SK-N-MC (cell line): ENCODE measurements around the gene LAMC1.

Experiments used
- EZH2 ChIP-seq: fragments of 200-600 bp; sonication (generic); IDR thresholded peaks from one replicate; pipeline ENCODE4 v1.6.1; 2017; ENCODE audit warnings: antibody characterized with exemption
- FOXP2 ChIP-seq: optimal IDR thresholded peaks from 2 replicates; pipeline ENCODE3; 2011; ENCODE audit warnings: mild to moderate bottlenecking, moderate library complexity; ENCODE audit not compliant: insufficient read depth; ENCODE audit errors: extremely low read length, control extremely low read depth
- POLR2AphosphoS5 ChIP-seq: IDR thresholded peaks from 2 replicates; pipeline ENCODE4 v1.6.1; 2012; ENCODE audit warnings: mild to moderate bottlenecking, low read depth, low read length, borderline replicate concordance

- TF ChIP-seq EZH2 (no peak), POLR2AphosphoS5 (no peak), FOXP2 (no peak)
Measured at GRCh38 chr1:183178545-183178944, 155.3 kb downstream of the LAMC1 start.
